ENCODE data around the gene KCTD1.

Gene KCTD1

DNA sequence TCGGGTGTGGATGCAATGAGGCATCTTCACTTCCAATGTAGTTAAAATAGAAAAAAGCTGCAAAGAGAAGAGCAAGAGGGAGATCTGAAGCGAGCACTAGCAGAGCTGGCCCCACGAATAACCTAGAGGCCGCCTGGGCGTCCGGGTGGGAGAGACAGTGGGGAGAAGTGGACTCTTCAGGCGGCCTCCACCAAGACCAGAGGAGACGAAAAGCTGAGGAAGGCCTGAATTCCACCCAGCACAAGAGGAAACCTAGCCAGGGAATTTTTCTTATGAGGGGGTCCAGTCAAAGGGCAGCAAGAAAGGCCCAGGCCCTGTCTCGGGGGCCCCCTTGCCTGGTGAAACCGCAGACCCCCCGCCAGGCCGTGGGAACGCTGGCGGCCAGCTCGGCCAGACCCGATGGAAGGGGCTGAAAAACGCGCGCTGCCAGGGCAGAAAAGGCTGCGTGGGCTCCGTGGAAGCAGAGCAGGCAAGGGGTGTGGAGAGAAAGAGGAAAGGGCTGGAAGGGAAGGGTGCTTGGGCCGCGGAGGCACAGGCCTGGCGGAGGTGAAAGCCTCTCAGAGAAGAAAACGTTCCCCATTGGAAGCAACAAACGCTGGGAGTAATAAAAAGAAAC lies 69.2 kb downstream of the KCTD1 start:
- TF ChIP-seq CTCF (IDR thresholded peaks at IDR 0.05), result no peak
- no peak overlapping the region for H3K27ac ChIP-seq

DNA sequence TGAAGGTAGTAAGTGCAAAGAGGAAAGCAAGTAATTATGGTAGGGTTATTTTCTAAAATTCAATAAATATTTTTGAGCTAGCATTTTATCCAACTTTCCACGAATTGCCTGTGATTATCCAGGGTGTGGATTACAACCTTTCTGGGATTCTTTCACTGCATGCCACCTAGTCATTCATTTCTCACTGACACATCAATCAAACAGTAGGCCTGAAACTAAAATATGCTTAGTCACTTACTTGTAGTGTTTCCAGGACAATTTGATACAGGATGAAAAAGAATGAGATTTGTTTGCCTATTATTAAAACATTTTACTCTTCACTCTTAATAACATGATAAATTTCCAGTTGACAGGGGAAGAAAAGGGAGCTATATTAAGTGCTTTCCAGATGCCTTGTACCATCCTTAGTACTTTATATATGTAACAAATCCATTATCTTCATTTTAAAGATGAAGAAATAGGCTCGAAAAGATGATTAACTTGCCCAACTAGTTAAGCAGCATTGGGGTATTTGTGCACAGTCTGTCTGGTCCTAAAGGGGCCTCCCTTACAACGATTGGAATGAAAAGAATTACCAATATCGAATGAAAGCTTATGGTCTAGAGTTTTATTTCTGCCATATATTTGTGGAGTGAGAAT lies 70.4 kb downstream of the KCTD1 start:
- H3K27ac ChIP-seq, result no peak overlapping the region
- TF ChIP-seq CTCF (IDR thresholded peaks at IDR 0.05), result no peak
- no peak for TF ChIP-seq ZFX (IDR thresholded peaks at IDR 0.05; ENCODE audit: borderline replicate concordance)

DNA sequence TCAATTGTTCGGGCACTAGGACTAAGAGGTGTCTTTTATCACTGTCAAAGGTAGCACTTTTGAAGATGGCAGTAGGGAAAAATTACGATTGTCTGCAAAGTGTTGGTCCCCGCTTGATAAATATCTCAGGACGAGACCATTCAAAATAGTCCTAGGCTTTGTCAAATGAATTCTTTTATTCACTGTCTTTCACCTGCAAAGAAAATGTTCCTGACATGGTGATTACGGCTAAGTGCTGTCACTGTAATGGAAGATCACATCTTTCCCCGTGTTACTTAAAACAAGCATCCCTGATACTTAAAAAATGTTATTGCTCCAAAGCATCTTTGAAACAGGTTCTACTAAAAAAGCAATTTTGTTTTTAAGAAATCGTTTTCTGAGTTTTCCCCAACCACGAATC lies 71.7 kb downstream of the KCTD1 start:
- no peak overlapping the region for H3K27ac ChIP-seq
- TF ChIP-seq ZFX (IDR thresholded peaks at IDR 0.05; ENCODE audit: borderline replicate concordance) (no peak), CTCF (IDR thresholded peaks at IDR 0.05) (no peak)

DNA sequence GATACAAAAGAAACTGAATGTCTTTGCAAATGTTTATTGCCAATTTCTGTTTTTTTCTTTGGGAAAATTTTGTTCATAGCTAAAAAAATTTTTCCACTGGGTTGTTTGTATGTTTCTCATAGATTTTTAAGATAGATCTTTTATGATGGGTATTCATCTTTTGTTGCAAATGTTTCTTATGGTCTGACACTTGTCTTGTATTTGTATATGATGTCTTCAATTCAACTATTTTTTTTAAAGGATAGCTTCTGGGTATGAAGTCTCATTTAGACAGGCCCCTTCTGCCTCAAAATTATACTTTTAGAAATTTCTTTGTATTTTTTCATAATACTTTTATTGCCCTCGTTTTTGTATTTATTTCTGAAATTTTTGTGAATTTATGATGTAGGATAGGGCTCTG lies 73.8 kb downstream of the KCTD1 start:
- TF ChIP-seq ZFX (IDR thresholded peaks at IDR 0.05; ENCODE audit: borderline replicate concordance) (no peak), CTCF (IDR thresholded peaks at IDR 0.05) (no peak)
- no peak overlapping the region for H3K27ac ChIP-seq

DNA sequence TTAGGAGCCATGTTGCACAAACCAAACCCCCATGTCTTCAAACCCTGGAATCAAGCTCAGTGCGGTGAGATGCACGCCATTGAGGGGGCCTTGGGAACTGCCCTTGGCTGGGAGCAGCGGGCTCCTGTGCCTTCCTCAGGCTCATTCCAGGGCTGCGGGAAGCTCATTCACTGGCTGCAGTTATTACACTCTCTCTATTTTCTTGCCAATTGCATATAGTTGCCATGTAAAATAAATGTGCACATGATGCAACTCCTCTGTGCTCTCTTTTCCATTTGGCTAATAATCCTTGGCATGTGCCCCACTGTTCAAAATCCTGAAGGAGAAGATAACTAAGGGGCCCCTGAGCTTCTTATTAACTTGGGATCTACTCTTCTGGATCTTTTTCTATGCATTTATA lies 74.7 kb downstream of the KCTD1 start:
- TF ChIP-seq CTCF (IDR thresholded peaks at IDR 0.05), result no peak
- TF ChIP-seq ZFX (IDR thresholded peaks at IDR 0.05; ENCODE audit: borderline replicate concordance), result no peak
- no peak overlapping the region for H3K27ac ChIP-seq

GRCh38 chr18:26471826-26472225 lies 76.5 kb downstream of the KCTD1 start:
- no peak overlapping the region for H3K27ac ChIP-seq
- TF ChIP-seq ZFX (IDR thresholded peaks at IDR 0.05; ENCODE audit: borderline replicate concordance), result no peak
- TF ChIP-seq CTCF (IDR thresholded peaks at IDR 0.05), result no peak

GRCh38 chr18:26471027-26471426 lies 77.3 kb downstream of the KCTD1 start:
- TF ChIP-seq ZFX (IDR thresholded peaks at IDR 0.05; ENCODE audit: borderline replicate concordance) (no peak), CTCF (IDR thresholded peaks at IDR 0.05) (no peak)
- no peak overlapping the region for H3K27ac ChIP-seq
